ENCODE results near the gene C1R.
"Not testable (repeated sequence)": the region's sequence is repeated elsewhere in the genome, so short reads cannot be mapped to it uniquely, and the experiment has no call there.

C1R gene

GRCh38 chr12:7118881-7119280 lies 26.6 kb upstream of the C1R start:
- DNase-seq: no peak

GRCh38 chr12:7117670-7118069 lies 25.4 kb upstream of the C1R start:
- DNase-seq: no peak

GRCh38 chr12:7116916-7117315 lies 24.7 kb upstream of the C1R start:
- DNase-seq: no peak

- no peak for DNase-seq
Observed at GRCh38 chr12:7116196-7116595, 24.0 kb upstream of the C1R start.

GRCh38 chr12:7114851-7115250 lies 22.6 kb upstream of the C1R start:
- DNase-seq: no peak

GRCh38 chr12:7114008-7114407 lies 21.8 kb upstream of the C1R start:
- DNase-seq: no peak

GRCh38 chr12:7113389-7113871 lies 21.2 kb upstream of the C1R start:
- no peak for DNase-seq

- DNase-seq: no peak
Observed at GRCh38 chr12:7112041-7112440, 19.8 kb upstream of the C1R start.

GRCh38 chr12:7110661-7111060 lies 18.4 kb upstream of the C1R start:
- no peak for DNase-seq

GRCh38 chr12:7109572-7109920 lies 17.3 kb upstream of the C1R start:
- DNase-seq: no peak

- DNase-seq: peak; percentile 68
Observed at GRCh38 chr12:7108796-7109571, 16.7 kb upstream of the C1R start, which contains the start of gene C1RL. Gene C1RL (minus strand): TSS chr12:7109214. CDS start chr12:7109180, 34 bp downstream.

- peak; percentile 70 for DNase-seq
Observed at GRCh38 chr12:7108003-7108795, 16.0 kb upstream of the C1R start.

- DNase-seq: no peak
Observed at GRCh38 chr12:7107636-7108002, 15.4 kb upstream of the C1R start.

GRCh38 chr12:7107181-7107580 lies 14.9 kb upstream of the C1R start:
- DNase-seq: not testable (repeated sequence)

- DNase-seq: no peak
Observed at GRCh38 chr12:7106082-7106481, 13.8 kb upstream of the C1R start.

GRCh38 chr12:7103837-7104584 lies 11.8 kb upstream of the C1R start:
- DNase-seq: no peak

GRCh38 chr12:7102582-7102981 lies 10.3 kb upstream of the C1R start:
- DNase-seq: no peak

GRCh38 chr12:7101694-7102131 lies 9.5 kb upstream of the C1R start:
- DNase-seq: no peak

- no peak for DNase-seq
Observed at GRCh38 chr12:7101047-7101693, 8.9 kb upstream of the C1R start.

GRCh38 chr12:7100239-7100638 lies 8.0 kb upstream of the C1R start:
- no peak for DNase-seq

- DNase-seq: no peak
Observed at GRCh38 chr12:7099290-7099996, 7.2 kb upstream of the C1R start.

- DNase-seq: peak; percentile 47
Observed at GRCh38 chr12:7096979-7097378, 4.7 kb upstream of the C1R start.
